Activated naive CD8-positive, alpha-beta T cell treated with anti-CD3 and anti-CD28 coated beads, Interleukin-2, amount 10 ng/mL, durations not matched to agents 7 days and 5 days (primary cell): Measurements from ENCODE around the gene TRAM2. TPM values are rescaled to one million over a fixed set of nuclear protein-coding genes. Genes with fewer than 3 reads are reported as not detected.

Source experiments
- ATAC-seq: fragments of 150-1000 bp; cut with Tn5 transposase; one replicate; pipeline ENCODE4 v1.10.0; 2021; ENCODE audit warnings: low read depth, moderate library complexity
- POLR2A ChIA-PET: fragments of 350-600 bp; sonication (Branson Sonifier 250); formaldehyde crosslinking; loops from one replicate; lab custom pipeline; 2021; ENCODE audit warnings: antibody characterized with exemption; lab: Charles Lee
- DNase-seq: peaks from one replicate; pipeline ENCODE4 v3.0.0; 2021
- H3K27ac Mint-ChIP-seq: one replicate; pipeline ENCODE4 v1.8.0; 2022; ENCODE audit warnings: mild to moderate bottlenecking, mixed read lengths
- H3K27me3 Mint-ChIP-seq: one replicate; pipeline ENCODE4 v1.8.0; 2022; ENCODE audit warnings: mild to moderate bottlenecking, moderate library complexity, mixed read lengths
- H3K36me3 Mint-ChIP-seq: one replicate; pipeline ENCODE4 v1.8.0; 2021; ENCODE audit warnings: mild to moderate bottlenecking, mixed read lengths
- H3K4me1 Mint-ChIP-seq: one replicate; pipeline ENCODE4 v1.8.0; 2021; ENCODE audit warnings: mixed read lengths
- H3K4me3 Mint-ChIP-seq: one replicate; pipeline ENCODE4 v1.8.0; 2022; ENCODE audit warnings: mild to moderate bottlenecking, moderate library complexity, mixed read lengths
- H3K9me3 Mint-ChIP-seq: one replicate; pipeline ENCODE4 v1.8.0; 2021; ENCODE audit warnings: mixed read lengths
- total RNA-seq, 2 experiments: library from RNA; stranded (reverse); gene quantifications; one replicate each; pipeline ENCODE4 v1.2.3, GENCODE V29; 2021

TRAM2 gene
- total RNA-seq, 2 experiments from 2014 or later, result 4.8 to 5.0 TPM

GRCh38 chr6:52553158-52553557, 23.7 kb downstream of the TRAM2 start:
- H3K4me1 Mint-ChIP-seq, result no peaks in the 10 kb centered on the region
- no peak overlapping the region for H3K4me3 Mint-ChIP-seq
- no peak overlapping the region for H3K27ac Mint-ChIP-seq
- DNase-seq (no peak), ATAC-seq (no peak)
- peaks cover 2% of the 10 kb centered on the region for H3K36me3 Mint-ChIP-seq
- no peaks in the 10 kb centered on the region for H3K27me3 Mint-ChIP-seq
- H3K9me3 Mint-ChIP-seq, result no peaks in the 10 kb centered on the region
- POLR2A ChIA-PET, result no interaction called here

GRCh38 chr6:52552278-52552643, 24.6 kb downstream of the TRAM2 start:
- no peaks in the 10 kb centered on the region for H3K4me1 Mint-ChIP-seq
- DNase-seq (no peak), ATAC-seq (no peak)
- no peak overlapping the region for H3K4me3 Mint-ChIP-seq
- peaks cover 2% of the 10 kb centered on the region for H3K36me3 Mint-ChIP-seq
- no peaks in the 10 kb centered on the region for H3K27me3 Mint-ChIP-seq
- POLR2A ChIA-PET, result no interaction called here
- no peak overlapping the region for H3K27ac Mint-ChIP-seq
- no peaks in the 10 kb centered on the region for H3K9me3 Mint-ChIP-seq

GRCh38 chr6:52551483-52552277, 25.2 kb downstream of the TRAM2 start:
- DNase-seq, result no peak
- ATAC-seq, result no peak
- Mint-ChIP-seq H3K36me3 (peaks cover 2% of the 10 kb centered on the region), H3K9me3 (no peaks in the 10 kb centered on the region), H3K4me3 (no peak overlapping the region), H3K27me3 (no peaks in the 10 kb centered on the region), H3K4me1 (no peaks in the 10 kb centered on the region), H3K27ac (no peak overlapping the region)
- POLR2A ChIA-PET, result no interaction called here

GRCh38 chr6:52550870-52551269, 26.0 kb downstream of the TRAM2 start:
- peaks cover 2% of the 10 kb centered on the region for H3K36me3 Mint-ChIP-seq
- H3K4me3 Mint-ChIP-seq, result no peak overlapping the region
- POLR2A ChIA-PET, result no interaction called here
- ATAC-seq (no peak), DNase-seq (no peak)
- no peak overlapping the region for H3K27ac Mint-ChIP-seq
- H3K4me1 Mint-ChIP-seq, result no peaks in the 10 kb centered on the region
- no peaks in the 10 kb centered on the region for H3K9me3 Mint-ChIP-seq
- no peaks in the 10 kb centered on the region for H3K27me3 Mint-ChIP-seq

- POLR2A ChIA-PET, result no interaction called here
- Mint-ChIP-seq H3K36me3 (peaks cover 2% of the 10 kb centered on the region), H3K27me3 (no peaks in the 10 kb centered on the region), H3K4me1 (no peaks in the 10 kb centered on the region), H3K27ac (no peak overlapping the region), H3K9me3 (no peaks in the 10 kb centered on the region), H3K4me3 (no peak overlapping the region)
- ATAC-seq (no peak), DNase-seq (no peak)
Observed at GRCh38 chr6:52550014-52550575, 26.8 kb downstream of the TRAM2 start.

GRCh38 chr6:52549428-52549827, 27.4 kb downstream of the TRAM2 start:
- ATAC-seq, result no peak
- H3K27ac Mint-ChIP-seq, result no peak overlapping the region
- no peak overlapping the region for H3K4me3 Mint-ChIP-seq
- H3K27me3 Mint-ChIP-seq, result no peaks in the 10 kb centered on the region
- DNase-seq, result no peak
- peaks cover 2% of the 10 kb centered on the region for H3K36me3 Mint-ChIP-seq
- POLR2A ChIA-PET, result interaction anchor here (0.9 kb wide), 1 partner anchor 130 kb away, joined by 3 read pairs; no protein-coding TSS in a partner anchor
- no peaks in the 10 kb centered on the region for H3K9me3 Mint-ChIP-seq
- no peaks in the 10 kb centered on the region for H3K4me1 Mint-ChIP-seq

- Mint-ChIP-seq H3K36me3 (peaks cover 2% of the 10 kb centered on the region), H3K4me1 (no peaks in the 10 kb centered on the region), H3K4me3 (no peak overlapping the region), H3K9me3 (no peaks in the 10 kb centered on the region), H3K27ac (no peak overlapping the region), H3K27me3 (no peaks in the 10 kb centered on the region)
- POLR2A ChIA-PET, result interaction anchor here (0.9 kb wide), 1 partner anchor 129 kb away, joined by 3 read pairs; no protein-coding TSS in a partner anchor
- DNase-seq, result no peak
- no peak for ATAC-seq
Observed at GRCh38 chr6:52548999-52549398, 27.9 kb downstream of the TRAM2 start.

- Mint-ChIP-seq H3K4me1 (no peaks in the 10 kb centered on the region), H3K27me3 (no peaks in the 10 kb centered on the region), H3K4me3 (no peak overlapping the region), H3K27ac (no peak overlapping the region), H3K36me3 (no peaks in the 10 kb centered on the region), H3K9me3 (no peaks in the 10 kb centered on the region)
- DNase-seq, result no peak
- POLR2A ChIA-PET, result no interaction called here
- ATAC-seq, result no peak
Observed at GRCh38 chr6:52548353-52548713, 28.5 kb downstream of the TRAM2 start.

- DNase-seq (no peak), ATAC-seq (no peak)
- no peaks in the 10 kb centered on the region for H3K9me3 Mint-ChIP-seq
- H3K27ac Mint-ChIP-seq, result no peak overlapping the region
- no peaks in the 10 kb centered on the region for H3K4me1 Mint-ChIP-seq
- H3K27me3 Mint-ChIP-seq, result no peaks in the 10 kb centered on the region
- POLR2A ChIA-PET, result no interaction called here
- H3K36me3 Mint-ChIP-seq, result no peaks in the 10 kb centered on the region
- H3K4me3 Mint-ChIP-seq, result no peak overlapping the region
Observed at GRCh38 chr6:52547647-52548352, 29.1 kb downstream of the TRAM2 start.

- Mint-ChIP-seq H3K4me1 (no peaks in the 10 kb centered on the region), H3K9me3 (no peaks in the 10 kb centered on the region), H3K4me3 (no peak overlapping the region), H3K27ac (no peak overlapping the region), H3K36me3 (no peaks in the 10 kb centered on the region), H3K27me3 (no peaks in the 10 kb centered on the region)
- DNase-seq (no peak), ATAC-seq (no peak)
- POLR2A ChIA-PET, result no interaction called here
Observed at GRCh38 chr6:52546678-52547077, 30.2 kb downstream of the TRAM2 start.

GRCh38 chr6:52546192-52546591, 30.7 kb downstream of the TRAM2 start:
- POLR2A ChIA-PET, result no interaction called here
- no peak for ATAC-seq
- H3K4me3 Mint-ChIP-seq, result no peak overlapping the region
- H3K27ac Mint-ChIP-seq, result no peak overlapping the region
- no peak for DNase-seq
- no peaks in the 10 kb centered on the region for H3K36me3 Mint-ChIP-seq
- no peaks in the 10 kb centered on the region for H3K27me3 Mint-ChIP-seq
- H3K4me1 Mint-ChIP-seq, result no peaks in the 10 kb centered on the region
- no peaks in the 10 kb centered on the region for H3K9me3 Mint-ChIP-seq

- no peaks in the 10 kb centered on the region for H3K36me3 Mint-ChIP-seq
- ATAC-seq, result no peak
- no peaks in the 10 kb centered on the region for H3K4me1 Mint-ChIP-seq
- no peak overlapping the region for H3K4me3 Mint-ChIP-seq
- no peak overlapping the region for H3K27ac Mint-ChIP-seq
- peaks cover 1% of the 10 kb centered on the region for H3K27me3 Mint-ChIP-seq
- H3K9me3 Mint-ChIP-seq, result no peaks in the 10 kb centered on the region
- no peak for DNase-seq
- POLR2A ChIA-PET, result no interaction called here
Observed at GRCh38 chr6:52545406-52546119, 31.3 kb downstream of the TRAM2 start.

GRCh38 chr6:52544602-52545405, 32.1 kb downstream of the TRAM2 start:
- Mint-ChIP-seq H3K36me3 (no peaks in the 10 kb centered on the region), H3K4me1 (no peaks in the 10 kb centered on the region)
- POLR2A ChIA-PET, result no interaction called here

More at GRCh38 chr6:52544602-52545405, 32.1 kb downstream of the TRAM2 start:
- no peaks in the 10 kb centered on the region for H3K9me3 Mint-ChIP-seq
- H3K4me3 Mint-ChIP-seq, result no peak overlapping the region
- DNase-seq (no peak), ATAC-seq (no peak)
- H3K27me3 Mint-ChIP-seq, result peaks cover 7% of the 10 kb centered on the region
- no peak overlapping the region for H3K27ac Mint-ChIP-seq
